HG02884 (cell line): ENCODE results near the gene CCL1.

Source experiments
- ATAC-seq: cut with Tn5 transposase; IDR thresholded peaks from one replicate; pipeline ENCODE4 v1.9.1; 2021; ENCODE audit warnings: mild to moderate bottlenecking, moderate library complexity; ENCODE audit not compliant: unreplicated experiment

The CCL1 gene

GRCh38 chr17:34363183-34363661 is at the start of gene CCL1:
Gene CCL1, minus strand, starts transcription at chr17:34363233. Its CDS starts 72 bp downstream, at chr17:34363161.
- ATAC-seq: no peak

GRCh38 chr17:34412534-34412933 is 49.5 kb upstream of the CCL1 start:
- no peak for ATAC-seq

- ATAC-seq: no peak
Measured at GRCh38 chr17:34411646-34412421, 48.8 kb upstream of the CCL1 start.

- no peak for ATAC-seq
Measured at GRCh38 chr17:34409352-34409751, 46.3 kb upstream of the CCL1 start.

GRCh38 chr17:34408439-34408838 is 45.4 kb upstream of the CCL1 start:
- no peak for ATAC-seq

- ATAC-seq: no peak
Measured at GRCh38 chr17:34406226-34406625, 43.2 kb upstream of the CCL1 start.

GRCh38 chr17:34403006-34403405 is 40.0 kb upstream of the CCL1 start:
- no peak for ATAC-seq

GRCh38 chr17:34401165-34401564 is 38.1 kb upstream of the CCL1 start:
- ATAC-seq: no peak

GRCh38 chr17:34400301-34400931 is 37.4 kb upstream of the CCL1 start:
- ATAC-seq: no peak

GRCh38 chr17:34399725-34400124 is 36.7 kb upstream of the CCL1 start:
- no peak for ATAC-seq

- no peak for ATAC-seq
Measured at GRCh38 chr17:34398990-34399389, 36.0 kb upstream of the CCL1 start.

GRCh38 chr17:34397265-34397664 is 34.2 kb upstream of the CCL1 start:
- ATAC-seq: no peak

- ATAC-seq: no peak
Measured at GRCh38 chr17:34393401-34393800, 30.4 kb upstream of the CCL1 start.

GRCh38 chr17:34391241-34391640 is 28.2 kb upstream of the CCL1 start:
- ATAC-seq: no peak

GRCh38 chr17:34390649-34391048 is 27.6 kb upstream of the CCL1 start:
- no peak for ATAC-seq

GRCh38 chr17:34389126-34389750 is 26.2 kb upstream of the CCL1 start:
- no peak for ATAC-seq

- no peak for ATAC-seq
Measured at GRCh38 chr17:34387566-34387965, 24.5 kb upstream of the CCL1 start.

- no peak for ATAC-seq
Measured at GRCh38 chr17:34386697-34387550, 23.9 kb upstream of the CCL1 start.

GRCh38 chr17:34386343-34386696 is 23.3 kb upstream of the CCL1 start:
- no peak for ATAC-seq

- ATAC-seq: no peak
Measured at GRCh38 chr17:34384822-34385605, 22.0 kb upstream of the CCL1 start.
